HG02981 (cell line): Measurements from ENCODE around the gene EAF1.
"Not testable (repeated sequence)": the region's sequence is repeated elsewhere in the genome, so short reads cannot be mapped to it uniquely, and the experiment has no call there.

Experiments
- ATAC-seq: cut with Tn5 transposase; IDR thresholded peaks from one replicate; pipeline ENCODE4 v1.9.1; 2021; ENCODE audit warnings: mild to moderate bottlenecking, moderate library complexity; ENCODE audit not compliant: unreplicated experiment

The EAF1 gene

DNA sequence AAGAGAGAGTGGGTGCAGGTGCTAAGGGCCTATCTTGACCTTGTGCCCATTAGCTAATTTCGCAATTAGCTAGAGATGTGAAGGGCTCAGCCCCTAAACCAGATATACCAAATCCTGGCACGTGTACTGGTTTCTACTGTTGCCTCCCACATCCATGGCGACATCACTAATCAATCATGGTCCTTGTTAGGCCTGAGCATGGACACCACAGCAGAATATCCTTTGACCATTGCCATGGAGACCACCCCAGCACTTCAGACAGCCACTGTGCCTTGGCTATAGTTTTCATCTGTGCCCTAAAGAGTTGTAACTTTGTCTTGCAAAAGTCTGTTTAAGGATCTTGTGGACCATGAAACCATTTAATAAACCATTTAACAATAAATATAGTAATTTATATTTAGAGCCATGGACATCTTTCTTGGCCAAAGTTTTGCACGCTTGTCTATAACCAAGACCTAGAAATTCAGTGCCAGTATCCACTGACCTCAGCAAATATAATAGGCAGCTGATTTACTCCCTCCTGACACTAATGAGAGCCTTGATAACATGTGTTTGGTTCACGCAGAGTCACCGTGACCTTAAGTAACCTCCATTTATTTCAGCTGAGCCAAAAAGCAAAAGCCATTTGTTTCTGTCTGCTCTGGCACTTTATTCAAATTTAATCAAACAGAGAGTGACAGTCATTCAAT lies 50.7 kb downstream of the EAF1 start:
- no peak for ATAC-seq

DNA sequence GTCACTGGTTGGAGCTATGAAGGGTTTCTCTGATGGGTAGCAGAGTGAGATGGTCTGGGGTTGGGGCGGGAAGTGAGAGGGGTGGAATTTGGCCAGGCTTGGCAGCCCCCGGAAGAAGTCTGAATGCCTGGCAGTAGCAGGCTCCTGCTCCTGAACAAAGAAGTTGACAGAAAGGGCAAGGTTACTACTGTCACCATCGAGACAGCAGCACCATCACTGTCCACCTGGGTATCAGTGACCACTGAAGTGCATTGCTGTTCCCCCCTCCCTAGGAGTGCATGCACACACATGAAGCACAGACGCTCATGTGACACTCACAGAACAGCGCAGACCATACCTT lies 51.2 kb downstream of the EAF1 start:
- no peak for ATAC-seq

DNA sequence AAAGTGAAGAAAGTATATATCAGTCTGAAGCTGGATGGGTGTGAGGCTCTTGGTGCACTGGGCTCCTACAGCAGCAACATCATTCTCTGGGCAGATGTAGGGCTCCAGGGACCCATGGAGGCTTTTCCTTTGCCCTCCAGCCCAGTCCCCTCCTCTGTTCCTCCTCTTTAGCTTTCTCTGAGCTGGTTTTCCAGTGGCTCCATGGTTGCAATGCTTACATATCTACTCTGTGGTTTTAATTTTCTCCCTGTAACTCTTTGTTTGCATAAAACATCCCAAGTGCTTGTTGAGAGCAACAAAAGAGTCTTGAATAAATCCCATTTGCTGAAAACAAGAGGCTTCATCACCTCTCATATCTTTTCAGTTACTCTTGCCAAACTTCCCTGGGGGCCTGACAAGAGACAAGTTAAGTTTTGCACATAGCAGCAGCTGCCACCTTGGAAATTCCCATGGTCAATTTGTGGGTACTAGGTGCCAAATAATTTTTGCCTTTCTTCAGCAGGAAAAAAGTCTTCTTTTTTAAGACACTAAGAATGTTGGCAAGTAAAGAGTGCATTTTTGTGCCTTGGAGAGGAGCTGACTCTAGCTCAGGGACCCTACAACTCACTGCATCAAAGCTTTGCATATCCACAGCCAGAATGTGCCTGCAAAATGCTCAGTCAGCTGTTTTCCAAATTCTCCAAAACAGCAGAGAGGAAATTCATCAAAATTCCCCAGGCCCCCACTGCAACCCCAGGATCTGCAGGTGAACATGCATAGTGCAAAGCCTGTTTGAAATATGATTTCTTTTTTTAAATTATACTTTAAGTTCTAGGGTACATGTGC lies 52.2 kb downstream of the EAF1 start:
- ATAC-seq = no peak

DNA sequence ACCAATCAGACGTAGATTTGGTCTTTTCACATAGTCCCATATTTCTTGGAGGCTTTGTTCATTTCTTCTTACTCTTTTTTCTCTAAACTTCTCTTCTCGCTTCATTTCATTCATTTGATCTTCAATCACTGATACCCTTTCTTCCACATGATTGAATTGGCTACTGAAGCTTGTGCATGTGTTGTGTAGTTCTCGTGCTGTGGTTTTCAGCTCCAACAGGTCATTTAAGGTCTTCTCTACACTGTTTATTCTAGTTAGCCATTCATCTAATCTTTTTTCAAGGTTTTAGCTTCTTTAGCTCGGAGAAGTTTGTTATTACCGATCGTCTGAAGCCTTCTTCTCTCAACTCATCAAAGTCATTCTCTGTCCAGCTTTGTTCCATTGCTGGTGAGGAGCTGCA lies 57.2 kb downstream of the EAF1 start:
- ATAC-seq = not testable (repeated sequence)

DNA sequence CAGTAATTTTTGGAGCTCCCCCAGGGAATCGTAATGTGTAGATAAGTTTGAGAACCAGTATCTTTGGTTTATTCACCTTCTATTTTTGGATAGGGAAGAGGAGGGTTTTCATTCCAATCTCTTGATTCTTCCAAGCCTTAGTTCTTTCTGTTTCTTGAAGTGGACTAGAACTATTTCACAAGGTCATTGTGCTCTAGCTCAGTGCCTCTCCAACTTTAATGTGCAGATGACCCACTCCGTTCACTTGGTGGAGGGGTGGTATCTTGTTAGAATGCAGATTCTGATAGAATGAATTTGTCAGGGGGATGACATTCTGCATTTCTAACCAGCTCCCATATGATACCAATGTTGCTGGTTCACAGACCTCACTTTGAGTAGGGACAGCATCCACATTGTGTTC lies 58.6 kb downstream of the EAF1 start:
- no peak for ATAC-seq

DNA sequence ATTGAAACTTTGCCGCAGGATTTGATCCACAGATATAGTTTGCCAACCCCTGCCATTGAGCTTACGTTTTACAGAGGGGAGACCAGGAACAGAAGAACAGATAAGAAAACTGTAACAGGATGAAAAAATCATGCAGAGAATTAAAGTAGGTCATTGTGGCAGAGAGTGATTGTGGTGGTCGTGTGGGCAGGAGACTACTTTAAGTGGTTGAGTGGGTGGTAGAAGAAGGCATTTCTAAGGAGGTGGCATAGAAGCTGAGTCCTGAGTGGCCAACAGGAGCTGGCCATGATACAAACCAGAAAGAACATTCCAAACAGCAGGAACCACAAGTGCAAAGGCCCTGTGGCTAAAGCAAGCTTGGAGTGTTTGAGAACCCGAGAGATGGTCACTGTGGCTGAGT lies 59.6 kb downstream of the EAF1 start:
- ATAC-seq = no peak

DNA sequence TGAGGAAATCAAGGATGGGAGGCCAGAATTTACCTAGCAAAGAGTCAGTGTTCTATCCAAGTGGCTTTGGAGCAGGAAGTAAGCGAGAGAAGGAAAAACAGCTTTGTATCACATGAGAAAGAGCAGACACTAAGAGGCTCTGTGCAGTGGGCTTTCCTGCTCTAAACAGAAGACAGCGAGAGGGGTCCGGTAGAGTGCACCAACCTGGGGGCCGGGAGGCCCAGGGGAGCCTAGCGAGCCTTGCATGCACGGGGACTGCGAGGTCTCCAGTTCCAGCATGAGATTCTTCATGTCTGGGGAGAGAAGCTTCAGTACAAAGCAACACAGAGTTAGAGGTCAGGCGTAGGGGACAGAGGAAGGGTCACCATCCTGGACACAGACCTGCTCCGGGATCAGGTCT lies 60.6 kb downstream of the EAF1 start:
- no peak for ATAC-seq

DNA sequence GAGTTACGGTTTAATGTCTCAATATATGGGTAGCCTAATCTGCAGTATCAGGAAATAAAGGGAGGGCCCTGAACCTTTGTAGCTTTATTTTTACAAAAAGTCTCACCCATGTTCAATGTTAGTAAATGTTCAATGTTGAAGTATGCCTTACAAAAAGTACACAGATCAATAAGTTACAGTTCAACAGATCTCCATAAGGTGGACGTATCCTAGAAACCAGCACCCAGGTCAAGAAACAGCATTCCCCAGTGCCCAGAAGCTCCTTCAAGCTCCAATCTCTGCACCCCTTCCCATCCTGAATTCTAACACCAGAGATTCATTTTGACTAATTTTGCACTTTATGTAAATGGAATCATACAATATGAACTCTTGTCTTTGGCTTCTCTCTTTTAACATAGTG lies 62.8 kb downstream of the EAF1 start:
- no peak for ATAC-seq

DNA sequence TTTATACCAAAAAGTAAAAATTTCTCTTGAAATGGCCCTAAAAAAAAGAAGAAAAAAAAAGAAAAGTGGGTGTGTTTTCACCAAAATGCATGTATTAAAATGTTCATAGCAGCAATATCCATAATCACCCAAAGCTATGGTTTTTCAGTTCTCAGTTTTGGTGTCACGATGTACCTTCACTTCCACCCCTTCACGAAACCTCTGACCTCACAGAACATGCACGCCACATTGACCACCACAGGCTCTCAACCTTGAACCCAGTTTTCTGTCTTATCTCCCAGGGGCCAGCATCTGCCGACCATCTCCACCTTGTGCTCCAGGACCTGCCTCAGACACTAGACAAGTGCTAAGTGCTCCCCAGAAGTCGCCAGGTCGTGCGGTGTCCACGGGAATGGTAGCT lies 63.7 kb downstream of the EAF1 start:
- ATAC-seq = no peak
